Activated CD4-positive, CD25-positive, alpha-beta regulatory T cell treated with anti-CD3 and anti-CD28 coated beads, Interleukin-2, amount 50 U/mL, for 16 hours (primary cell): Measurements from ENCODE around the gene CHRFAM7A.
A peak's percentile ranks its signal among the peaks of the same experiment; 100 is the strongest.
"Not testable (repeated sequence)": the region's sequence is repeated elsewhere in the genome, so short reads cannot be mapped to it uniquely, and the experiment has no call there.

Experiments
- DNase-seq: peaks from one replicate; pipeline ENCODE4 v3.0.0-alpha.2; 2020; ENCODE audit warnings: low read depth, low spot score

CHRFAM7A gene

GRCh38 chr15:30392766-30393663 is at the start of gene CHRFAM7A:
CHRFAM7A (minus strand) TSS chr15:30393540; CDS start chr15:30383351, 10,189 bp downstream.
- DNase-seq: not testable (repeated sequence)

GRCh38 chr15:30438348-30438747 is 45.0 kb upstream of the CHRFAM7A start:
- not testable (repeated sequence) for DNase-seq

- not testable (repeated sequence) for DNase-seq
Observed at GRCh38 chr15:30435878-30436277, 42.5 kb upstream of the CHRFAM7A start.

GRCh38 chr15:30420723-30421122 is 27.4 kb upstream of the CHRFAM7A start:
- DNase-seq: not testable (repeated sequence)

- not testable (repeated sequence) for DNase-seq
Observed at GRCh38 chr15:30414160-30414559, 20.8 kb upstream of the CHRFAM7A start, which contains the start of gene GOLGA8R. GOLGA8R (minus strand) TSS chr15:30414260; CDS start chr15:30414162, 98 bp downstream.

- DNase-seq: not testable (repeated sequence)
Observed at GRCh38 chr15:30407636-30408035, 14.3 kb upstream of the CHRFAM7A start.

GRCh38 chr15:30398988-30399387 is 5.6 kb upstream of the CHRFAM7A start:
- peak; percentile 18 for DNase-seq

- DNase-seq: not testable (repeated sequence)
Observed at GRCh38 chr15:30393664-30393991, 288 bp upstream of the CHRFAM7A start.

GRCh38 chr15:30386318-30386887 is 6.9 kb downstream of the CHRFAM7A start:
- DNase-seq: not testable (repeated sequence)

- not testable (repeated sequence) for DNase-seq
Observed at GRCh38 chr15:30377082-30377413, 16.3 kb downstream of the CHRFAM7A start.

- DNase-seq: not testable (repeated sequence)
Observed at GRCh38 chr15:30376375-30377081, 16.8 kb downstream of the CHRFAM7A start.

- DNase-seq: not testable (repeated sequence)
Observed at GRCh38 chr15:30375872-30376271, 17.5 kb downstream of the CHRFAM7A start.

- not testable (repeated sequence) for DNase-seq
Observed at GRCh38 chr15:30374862-30375261, 18.5 kb downstream of the CHRFAM7A start.

GRCh38 chr15:30368271-30368670 is 25.1 kb downstream of the CHRFAM7A start:
- not testable (repeated sequence) for DNase-seq

GRCh38 chr15:30367246-30367645 is 26.1 kb downstream of the CHRFAM7A start:
- DNase-seq: not testable (repeated sequence)

- DNase-seq: not testable (repeated sequence)
Observed at GRCh38 chr15:30361404-30361803, 31.9 kb downstream of the CHRFAM7A start.

- not testable (repeated sequence) for DNase-seq
Observed at GRCh38 chr15:30360990-30361389, 32.4 kb downstream of the CHRFAM7A start.

- DNase-seq: not testable (repeated sequence)
Observed at GRCh38 chr15:30355043-30355442, 38.3 kb downstream of the CHRFAM7A start.

GRCh38 chr15:30349803-30350202 is 43.5 kb downstream of the CHRFAM7A start:
- DNase-seq: not testable (repeated sequence)

GRCh38 chr15:30336584-30336983 is 56.8 kb downstream of the CHRFAM7A start:
- not testable (repeated sequence) for DNase-seq

- DNase-seq: not testable (repeated sequence)
Observed at GRCh38 chr15:30334152-30334551, 59.2 kb downstream of the CHRFAM7A start.

GRCh38 chr15:30326145-30326544 is 67.2 kb downstream of the CHRFAM7A start:
- not testable (repeated sequence) for DNase-seq
